Ovary (tissue), 9 donors: ENCODE data around the gene SLC26A3. TPM values are rescaled to one million over a fixed set of nuclear protein-coding genes. Genes with fewer than 3 reads are reported as not detected.

Experiments
- DNase-seq, 5 donors: peaks; one replicate each; pipeline ENCODE4 v3.0.0-alpha.2; 2019 to 2020
- H3K27ac ChIP-seq, 2 donors: fragments of 200-600 bp; one replicate each; pipeline versions ENCODE4 v1.5.1 to v1.8.0; 2019 to 2022
- H3K27me3 ChIP-seq: fragments of 200-600 bp; one replicate; pipeline ENCODE4 v1.8.0; 2022
- H3K36me3 ChIP-seq: fragments of 200-600 bp; sonication (generic); one replicate; pipeline ENCODE4 v1.5.1; 2019
- H3K4me1 ChIP-seq: one replicate; pipeline ENCODE4 v1.8.1; 2013; ENCODE audit warnings: mild to moderate bottlenecking, moderate library complexity; ENCODE audit not compliant: insufficient read depth
- H3K4me3 ChIP-seq: fragments of 200-600 bp; sonication (generic); one replicate; pipeline ENCODE4 v1.5.1; 2017
- H3K9me3 ChIP-seq, 2 donors: fragments of 200-600 bp in 1 of 2; sonication (generic) in 1 of 2; one replicate each; pipeline versions ENCODE4 v1.5.1 to v1.8.1; 2013 to 2019; ENCODE audit warnings: mild to moderate bottlenecking in 1 of 2, moderate library complexity in 1 of 2
- EP300 ChIP-seq: sonication (generic); formaldehyde crosslinking; IDR thresholded peaks from one replicate; pipeline ENCODE4 v1.6.1; 2017; ENCODE audit warnings: antibody characterized with exemption
- POLR2A ChIP-seq: fragments of 450-650 bp; IDR thresholded peaks from one replicate; pipeline ENCODE4 v1.6.1; 2017; ENCODE audit warnings: antibody characterized with exemption, mild to moderate bottlenecking, moderate library complexity
- WGBS, 3 donors: extraction: QIAGEN DNeasy Blood & Tissue Kit in 1 of 3; methylation state at CpG; one replicate each; pipeline versions ENCODE4 v1.1.5 to v1.1.7; 2013 to 2017; 5-methylcytosine and 5-hydroxymethylcytosine counted together
- intact Hi-C, 4 donors: fragments of 100-400 bp; cut with DNase I; formaldehyde crosslinking; loops; one replicate each; pipeline versions ENCODE4 v1.11.0 to v1.15.1; 2022 to 2023
- polyA plus RNA-seq, 2 donors: library from polyadenylated mRNA; stranded (reverse); fragments of 200-250 nt in 1 of 2; fragments of 350-450 nt in 1 of 2; fragmentation: Illumina TruSeq in 1 of 2; extraction: RNeasy Lipid Tissue Mini Kit (QIAGEN cat#74804) in 1 of 2; gene quantifications; one replicate each; pipeline ENCODE4 v1.2.3, GENCODE V29; 2013 to 2014
- total RNA-seq, 7 donors: library from RNA; depleted of rRNA in 2 of 7; stranded (reverse); fragments of >200 nt in 2 of 7; fragmentation: NEBNext Ultra II Directional in 3 of 7; extraction: Animal tissue kit (Norgen Biotek cat#: 25700) in 3 of 7; gene quantifications; one replicate each; pipeline versions ENCODE4 v1.1.0 to v1.2.4, GENCODE V29; 2016 to 2023
- TF ChIP-seq, protein P1 (sequence below), 3 donors: fragments of 450-650 bp in 2 of 3; fragments of 200-600 bp in 1 of 3; IDR thresholded peaks; one replicate each; pipeline versions ENCODE4 v1.5.1 to v1.8.0; 2016 to 2022; ENCODE audit warnings: antibody characterized with exemption in 3 of 3, mild to moderate bottlenecking in 1 of 3
- donor health status: DM: no; HTN: no; CAD: no; lungs with moderate emphysema.
- donor health status: DM: no; HTN: no; CAD: no.
- donor health status: Bipolar disorder and iron deficiency.
- donor health status: DM: yes; HTN: yes; CAD: no.
- donor health status: DM: no; HTN: no; CAD: no.
- donor health status: DM: yes; HTN: yes; CAD: no.

Gene SLC26A3
- total and polyA plus RNA-seq, 9 donors: 0.06 to 1.9 (median 0.38) TPM; not detected in 3

DNA sequence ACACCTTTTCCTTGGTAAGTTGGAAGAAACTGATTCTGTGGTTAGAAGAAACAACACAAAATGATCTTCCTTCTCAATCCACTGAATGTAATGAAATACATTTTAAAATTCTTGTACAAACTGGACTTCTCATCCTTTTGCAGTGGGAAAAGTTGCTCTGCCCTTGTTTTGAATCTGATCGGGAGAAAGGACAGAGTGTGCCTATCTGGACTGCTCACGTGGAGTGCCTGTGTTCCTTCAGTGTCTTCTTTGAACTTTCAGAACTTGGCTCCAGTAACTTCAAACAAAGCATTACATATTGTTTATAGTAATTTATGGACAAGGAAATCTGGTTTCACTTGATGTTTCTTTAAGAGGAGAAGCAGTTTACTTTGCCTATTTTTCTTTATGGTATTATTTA lies 17.1 kb downstream of the SLC26A3 start:
- intact Hi-C loops: no loop called here
- 2 to 9% (median 2%) methylated on average over 2 of the region's 2 CpGs for WGBS, 3 donors
- H3K36me3 ChIP-seq: no peaks in the 10 kb centered on the region
- H3K27ac ChIP-seq: peak overlapping the region in 1 of 2 donors; percentile 2
- peak in 3 of 5 donors; percentile 17 to 68 (median 40) for DNase-seq
- no peaks in the 10 kb centered on the region for H3K27me3 ChIP-seq
- no peaks in the 10 kb centered on the region for H3K4me1 ChIP-seq
- no peak overlapping the region for H3K4me3 ChIP-seq
- no peaks in the 10 kb centered on the region for H3K9me3 ChIP-seq
- TF ChIP-seq, protein P1, sequence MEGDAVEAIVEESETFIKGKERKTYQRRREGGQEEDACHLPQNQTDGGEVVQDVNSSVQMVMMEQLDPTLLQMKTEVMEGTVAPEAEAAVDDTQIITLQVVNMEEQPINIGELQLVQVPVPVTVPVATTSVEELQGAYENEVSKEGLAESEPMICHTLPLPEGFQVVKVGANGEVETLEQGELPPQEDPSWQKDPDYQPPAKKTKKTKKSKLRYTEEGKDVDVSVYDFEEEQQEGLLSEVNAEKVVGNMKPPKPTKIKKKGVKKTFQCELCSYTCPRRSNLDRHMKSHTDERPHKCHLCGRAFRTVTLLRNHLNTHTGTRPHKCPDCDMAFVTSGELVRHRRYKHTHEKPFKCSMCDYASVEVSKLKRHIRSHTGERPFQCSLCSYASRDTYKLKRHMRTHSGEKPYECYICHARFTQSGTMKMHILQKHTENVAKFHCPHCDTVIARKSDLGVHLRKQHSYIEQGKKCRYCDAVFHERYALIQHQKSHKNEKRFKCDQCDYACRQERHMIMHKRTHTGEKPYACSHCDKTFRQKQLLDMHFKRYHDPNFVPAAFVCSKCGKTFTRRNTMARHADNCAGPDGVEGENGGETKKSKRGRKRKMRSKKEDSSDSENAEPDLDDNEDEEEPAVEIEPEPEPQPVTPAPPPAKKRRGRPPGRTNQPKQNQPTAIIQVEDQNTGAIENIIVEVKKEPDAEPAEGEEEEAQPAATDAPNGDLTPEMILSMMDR (IDR thresholded peaks at IDR 0.05): no peak
- TF ChIP-seq EP300: no peak
- TF ChIP-seq POLR2A: no peak

DNA sequence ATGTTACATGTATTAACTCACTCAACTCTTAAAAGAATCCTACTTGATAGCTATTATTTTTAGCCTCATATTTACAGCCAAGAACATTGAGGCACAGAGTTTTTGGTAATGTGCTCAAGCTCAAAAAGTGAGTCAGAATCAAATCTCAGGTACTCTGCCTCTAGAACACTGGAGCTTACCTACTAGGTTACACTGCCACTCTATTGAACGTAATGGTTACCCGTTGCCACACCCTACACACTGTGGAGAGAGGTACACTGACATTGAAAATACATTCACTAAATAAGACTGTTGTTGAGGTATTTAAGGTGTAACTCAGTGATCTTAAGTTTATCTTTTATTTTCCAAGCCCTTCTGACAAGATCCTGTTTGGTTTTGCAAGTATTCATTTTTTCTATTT lies 17.9 kb downstream of the SLC26A3 start:
- H3K9me3 ChIP-seq: no peaks in the 10 kb centered on the region
- 78 to 82% (median 80%) methylated on average over 2 of the region's 2 CpGs for WGBS, 3 donors
- no peaks in the 10 kb centered on the region for H3K4me1 ChIP-seq
- no peak for TF ChIP-seq EP300
- TF ChIP-seq, protein P1 (IDR thresholded peaks at IDR 0.05): no peak
- TF ChIP-seq POLR2A: no peak
- H3K4me3 ChIP-seq: no peak overlapping the region
- no peaks in the 10 kb centered on the region for H3K27me3 ChIP-seq
- no peak for DNase-seq
- no peaks in the 10 kb centered on the region for H3K36me3 ChIP-seq
- H3K27ac ChIP-seq: peak overlapping the region in 1 of 2 donors; percentile 6
- intact Hi-C loops: no loop called here

DNA sequence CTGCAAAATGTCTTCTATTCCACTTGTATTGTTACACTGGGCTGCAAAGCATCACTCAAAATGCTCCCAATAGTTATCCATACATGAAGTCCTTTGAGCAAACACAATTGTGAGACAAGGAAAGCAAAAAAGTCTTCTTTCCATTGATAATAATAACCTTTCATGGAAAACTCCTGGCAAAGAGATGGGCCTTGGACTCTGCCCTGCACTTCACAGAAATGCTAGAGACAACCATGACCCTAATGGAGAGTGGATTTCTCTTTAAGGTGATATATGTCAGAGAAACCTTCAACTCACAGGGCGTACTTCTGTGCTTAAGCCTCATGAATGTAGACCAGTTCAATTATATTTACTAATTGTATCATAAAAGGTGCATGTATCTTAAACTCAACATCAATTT lies 19.4 kb downstream of the SLC26A3 start:
- intact Hi-C loops: no loop called here
- 92 to 94% (median 92%) methylated on average over 1 of the region's 1 CpG for WGBS, 3 donors
- no peaks in the 10 kb centered on the region for H3K4me1 ChIP-seq

DNA sequence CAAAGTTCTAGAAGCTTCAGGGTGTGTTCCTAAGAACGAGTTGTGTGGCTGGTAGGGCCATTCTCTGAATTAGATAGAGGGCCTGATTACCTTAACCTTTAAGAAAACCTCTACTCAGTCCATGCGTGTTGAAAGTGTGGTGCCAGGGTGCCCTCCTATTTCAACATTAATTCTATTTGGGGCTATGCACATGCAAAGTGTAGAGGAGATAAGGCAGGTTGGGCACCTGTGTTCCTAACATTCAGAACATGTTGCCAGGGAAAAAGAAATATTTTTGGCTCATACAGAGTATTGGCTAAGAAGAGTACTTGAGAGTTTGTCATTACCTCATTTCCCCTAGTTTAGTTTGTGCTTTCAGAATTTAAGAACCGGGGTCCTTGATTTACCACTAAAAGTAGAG lies 20.6 kb downstream of the SLC26A3 start:
- TF ChIP-seq POLR2A: no peak
- no peak for TF ChIP-seq EP300
- TF ChIP-seq, protein P1 (IDR thresholded peaks at IDR 0.05): no peak
- intact Hi-C loops: no loop called here
- Histone ChIP-seq H3K4me3 (no peak overlapping the region), H3K27ac (no peak overlapping the region), H3K36me3 (no peaks in the 10 kb centered on the region), H3K27me3 (no peaks in the 10 kb centered on the region), H3K9me3 (no peaks in the 10 kb centered on the region), H3K4me1 (no peaks in the 10 kb centered on the region)
- WGBS, 3 donors: 76 to 77% (median 77%) methylated on average over 3 of the region's 3 CpGs
- no peak for DNase-seq

More for the DNA sequence above, 19.4 kb downstream of the SLC26A3 start:
- H3K27ac ChIP-seq: no peak overlapping the region
- H3K4me3 ChIP-seq: no peak overlapping the region
- DNase-seq: no peak
- TF ChIP-seq EP300 (no peak), POLR2A (no peak)
- TF ChIP-seq, protein P1 (IDR thresholded peaks at IDR 0.05): no peak
- H3K27me3 ChIP-seq: no peaks in the 10 kb centered on the region
- H3K36me3 ChIP-seq: no peaks in the 10 kb centered on the region
- H3K9me3 ChIP-seq: no peaks in the 10 kb centered on the region
